ENCODE results near the gene SLC6A7.
"Not testable (repeated sequence)": the region's sequence is repeated elsewhere in the genome, so short reads cannot be mapped to it uniquely, and the experiment has no call there.

Gene SLC6A7

DNA sequence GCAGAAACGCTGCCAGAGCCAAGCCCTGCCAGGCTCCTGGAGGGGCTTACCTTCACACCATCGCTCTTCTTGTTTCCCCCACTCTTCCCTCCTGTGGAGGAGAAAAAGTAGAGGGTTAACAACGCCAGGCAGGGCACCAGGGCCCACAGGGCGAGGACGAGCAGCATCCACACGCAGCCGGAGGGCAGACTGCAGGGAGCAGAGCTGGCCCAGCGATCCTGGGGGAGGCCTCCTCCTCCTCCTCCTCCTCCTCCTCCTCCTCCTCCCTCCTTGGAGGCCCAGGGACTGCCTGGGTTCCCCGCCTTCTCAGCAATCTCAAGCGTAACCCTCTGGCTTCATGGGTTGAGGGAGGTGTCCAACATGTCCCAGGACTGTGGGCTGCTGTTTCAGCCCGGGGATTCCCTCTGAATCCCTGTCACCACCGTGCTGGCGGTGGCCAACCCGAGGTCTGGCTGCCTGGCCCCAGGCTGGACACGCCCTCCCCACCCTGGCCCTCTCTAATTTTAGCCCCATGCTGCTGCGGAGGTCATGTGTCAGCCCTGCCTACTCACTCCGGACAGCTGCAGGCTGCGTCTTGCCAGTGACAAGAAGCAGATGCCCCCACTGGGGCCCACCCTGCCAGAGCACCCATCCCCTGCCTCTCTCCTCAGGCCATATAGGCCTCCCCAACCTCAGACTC is 55.4 kb downstream of the SLC6A7 start:
- no peak for DNase-seq

DNA sequence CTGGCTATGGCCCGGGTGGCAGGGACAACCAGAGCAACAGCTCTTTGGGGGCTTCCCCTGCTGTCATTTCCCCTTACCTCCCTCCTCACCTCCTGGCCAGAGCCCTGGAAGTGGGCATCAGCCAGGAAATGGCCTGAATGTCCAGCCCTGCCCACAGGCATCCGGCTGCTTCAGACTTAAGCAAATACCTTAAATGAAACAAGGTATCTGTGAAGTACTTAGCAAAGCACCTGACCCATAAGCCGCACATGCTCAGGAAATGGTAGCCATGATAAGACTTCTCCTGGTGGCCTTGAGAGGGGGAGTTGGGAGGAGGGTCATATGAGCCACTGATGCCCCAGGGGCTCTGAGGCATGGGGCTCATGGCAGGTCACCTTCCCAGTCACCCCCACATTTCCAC is 55.9 kb downstream of the SLC6A7 start:
- no peak for DNase-seq

DNA sequence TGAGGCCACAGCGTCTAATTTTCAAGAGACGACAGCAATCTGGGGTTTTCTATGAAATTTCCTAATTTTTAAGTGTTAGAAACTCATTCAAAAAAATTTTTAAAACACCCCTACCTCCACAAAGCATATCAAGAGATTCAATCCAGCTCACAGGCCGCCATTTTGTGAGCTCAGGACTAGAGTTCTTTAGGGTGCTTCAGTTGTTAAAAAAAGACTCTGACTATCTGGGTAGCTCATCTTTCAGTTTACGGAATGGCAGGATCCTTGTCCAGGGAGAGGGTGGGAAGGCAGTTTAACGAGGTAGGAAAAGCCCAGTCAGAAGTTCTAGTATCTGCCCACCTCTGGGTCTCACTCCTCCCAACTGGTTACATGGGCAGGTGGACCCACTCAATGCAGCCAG is 56.6 kb downstream of the SLC6A7 start:
- no peak for DNase-seq

DNA sequence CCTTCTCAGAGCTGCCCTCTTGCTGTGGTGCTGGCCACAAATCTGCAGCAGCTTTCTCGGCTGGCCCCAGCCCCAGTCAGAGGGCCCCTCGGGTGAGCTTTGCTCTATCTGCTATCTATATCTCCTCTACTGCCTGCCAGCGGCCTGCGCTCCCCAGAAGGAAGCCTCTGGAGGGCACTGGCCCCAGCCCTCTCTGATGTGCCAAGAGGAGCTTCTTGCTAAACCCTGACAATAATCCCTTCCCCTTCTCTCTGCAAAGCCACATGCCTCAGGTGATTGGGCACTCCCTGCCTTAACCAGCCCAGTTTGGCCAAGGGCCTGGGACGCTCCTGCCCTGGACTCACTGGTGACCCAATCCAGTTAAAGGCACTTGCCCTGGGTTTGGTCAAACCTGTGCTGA is 57.0 kb downstream of the SLC6A7 start:
- DNase-seq, result no peak

DNA sequence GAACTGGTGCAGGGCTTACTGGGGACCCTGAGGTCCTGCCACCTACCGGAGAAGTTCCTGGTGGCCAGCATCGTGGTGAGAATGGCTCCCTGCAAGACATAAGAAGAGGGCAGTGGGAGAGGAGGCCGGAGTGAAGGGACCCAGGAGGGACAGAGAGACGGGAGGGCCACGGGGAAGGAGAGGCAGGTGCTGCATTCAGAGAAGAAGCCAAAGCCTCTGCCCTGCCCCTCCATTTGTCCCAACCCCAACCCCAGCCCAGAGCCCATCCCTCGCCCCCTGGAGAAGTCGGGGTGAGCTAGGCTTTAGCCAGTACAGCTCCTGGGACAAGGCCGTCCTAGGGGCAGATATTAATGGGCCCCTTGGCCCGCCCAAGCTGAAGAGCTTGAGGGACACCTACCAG is 57.9 kb downstream of the SLC6A7 start:
- DNase-seq, result no peak

DNA sequence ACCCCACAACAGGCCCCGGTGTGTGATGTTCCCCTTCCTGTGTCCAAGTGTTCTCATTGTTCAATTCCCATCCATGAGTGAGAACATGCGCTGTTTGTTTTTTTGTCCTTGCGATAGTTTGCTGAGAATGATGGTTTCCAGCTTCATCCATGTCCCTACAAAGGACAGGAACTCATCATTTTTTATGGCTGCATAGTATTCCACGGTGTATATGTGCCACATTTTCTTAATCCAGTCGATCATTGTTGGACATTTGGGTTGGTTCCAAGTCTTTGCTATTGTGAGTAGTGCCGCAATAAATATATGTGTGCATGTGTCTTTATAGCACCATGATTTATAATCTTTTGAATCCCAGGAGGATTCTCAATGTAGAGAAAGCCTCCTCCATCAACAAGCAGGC is 58.6 kb downstream of the SLC6A7 start:
- DNase-seq, result not testable (repeated sequence)

DNA sequence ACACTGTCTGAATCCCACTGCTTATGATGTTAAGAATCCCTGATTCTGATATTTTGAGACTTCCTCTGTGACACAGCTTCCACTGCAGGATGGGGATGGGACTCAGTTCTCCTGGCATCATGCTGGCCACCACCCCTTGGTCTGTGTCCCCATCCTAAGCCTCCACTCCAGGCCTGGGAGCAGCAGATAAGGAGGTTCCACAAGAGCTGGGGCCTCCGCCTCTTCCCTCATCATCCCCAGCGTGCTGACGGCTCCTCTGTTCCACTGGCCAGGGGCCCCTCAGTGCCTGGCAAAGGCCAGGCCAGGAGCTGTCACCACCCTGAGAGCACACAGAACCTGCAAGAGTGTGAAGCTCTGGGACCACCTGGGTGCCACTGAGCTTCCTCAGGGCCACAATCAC is 59.1 kb downstream of the SLC6A7 start:
- DNase-seq, result no peak

DNA sequence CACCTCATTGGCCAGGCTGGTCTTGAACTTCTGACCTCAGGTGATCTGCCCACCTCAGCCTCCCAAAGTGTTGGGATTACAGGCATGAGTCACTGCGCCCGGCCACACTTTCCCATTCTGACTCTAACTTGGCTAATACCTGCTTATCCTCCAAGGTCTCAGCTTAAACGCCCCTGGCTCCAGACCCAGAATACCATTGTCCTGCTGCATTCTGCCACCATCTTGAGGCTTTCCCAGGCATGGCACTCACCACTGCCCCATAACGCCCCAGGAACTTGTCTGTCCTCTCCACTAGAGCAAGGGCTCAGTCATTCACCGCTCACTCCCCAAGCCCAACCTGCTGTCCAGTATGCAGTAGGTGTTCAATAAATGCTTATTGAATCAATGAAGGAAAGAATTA is 59.9 kb downstream of the SLC6A7 start:
- DNase-seq, result no peak

DNA sequence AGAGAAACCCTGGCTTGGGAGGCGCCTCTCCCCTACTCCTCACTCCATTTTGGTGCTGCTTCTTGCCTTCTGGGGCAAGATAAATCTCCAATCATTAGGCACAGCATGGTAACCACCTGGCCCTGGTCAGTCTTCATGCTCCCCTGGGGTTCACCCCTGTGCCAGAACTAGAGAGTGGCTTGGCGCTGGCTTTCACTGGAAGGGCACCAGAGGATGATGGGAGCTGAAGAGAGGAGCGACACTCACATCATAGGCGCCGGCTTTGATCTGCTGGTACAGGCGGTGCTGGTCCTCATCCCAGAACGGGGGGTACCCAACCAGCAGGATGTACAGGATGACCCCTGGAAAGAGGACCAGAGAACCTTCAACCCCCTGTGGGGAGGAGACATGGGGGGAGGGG is 61.6 kb downstream of the SLC6A7 start:
- DNase-seq, result no peak

DNA sequence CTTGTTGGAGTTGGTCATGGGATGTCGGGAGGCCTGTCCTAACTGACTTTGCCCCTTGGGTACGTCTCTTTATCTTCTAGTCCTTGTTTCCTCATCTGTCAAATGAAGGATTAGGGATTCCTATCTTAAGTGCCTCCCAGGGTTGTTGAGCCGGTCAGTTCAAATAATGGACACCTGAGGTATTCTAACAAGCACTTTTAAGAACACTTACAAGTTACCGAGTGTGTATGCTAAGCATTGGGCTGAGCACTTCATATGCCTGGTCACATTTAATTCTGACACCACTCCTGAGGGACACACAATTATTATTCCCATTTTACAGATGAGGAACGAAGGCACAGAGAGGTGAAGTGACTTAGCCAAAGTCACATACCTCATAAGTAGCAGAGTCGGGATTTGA is 62.6 kb downstream of the SLC6A7 start:
- DNase-seq, result no peak

DNA sequence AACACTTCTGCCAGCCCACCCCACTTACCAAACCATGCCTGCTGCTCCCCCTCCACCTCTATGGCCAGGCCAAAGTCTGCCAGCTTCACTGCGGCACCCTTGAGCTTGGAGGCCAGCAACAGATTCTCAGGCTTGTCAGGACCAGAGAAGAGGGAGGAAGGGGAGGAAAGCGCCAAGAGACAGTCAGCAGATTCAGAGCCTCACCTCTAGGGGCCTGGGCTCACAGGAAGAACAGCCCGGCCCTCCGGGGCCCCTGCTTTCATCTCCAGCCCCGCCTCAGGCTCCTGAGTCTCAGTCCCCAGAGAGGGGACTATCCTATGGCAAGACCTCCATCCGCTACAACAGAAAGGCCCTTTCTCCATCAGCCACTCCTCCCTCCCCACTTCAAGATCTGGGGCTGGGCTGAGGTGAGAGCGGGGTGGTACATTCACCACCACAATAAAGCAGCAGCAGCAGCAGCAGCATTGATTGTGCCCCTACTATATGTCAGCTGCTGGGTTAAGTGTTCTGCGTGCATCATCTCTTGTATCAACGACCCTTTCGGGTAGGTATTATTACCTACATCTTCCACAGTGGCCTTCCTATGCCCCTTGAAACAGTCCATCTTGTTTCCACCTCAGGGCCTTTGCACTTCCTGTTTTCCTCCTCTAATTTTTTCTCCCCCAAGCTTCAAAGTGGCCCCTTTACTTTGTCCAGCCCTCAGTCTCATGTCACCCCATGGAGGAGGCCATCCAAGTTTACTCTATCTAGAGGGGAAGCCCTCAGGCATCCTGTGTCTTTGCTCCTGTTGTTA is 63.8 kb downstream of the SLC6A7 start:
- DNase-seq, result no peak

DNA sequence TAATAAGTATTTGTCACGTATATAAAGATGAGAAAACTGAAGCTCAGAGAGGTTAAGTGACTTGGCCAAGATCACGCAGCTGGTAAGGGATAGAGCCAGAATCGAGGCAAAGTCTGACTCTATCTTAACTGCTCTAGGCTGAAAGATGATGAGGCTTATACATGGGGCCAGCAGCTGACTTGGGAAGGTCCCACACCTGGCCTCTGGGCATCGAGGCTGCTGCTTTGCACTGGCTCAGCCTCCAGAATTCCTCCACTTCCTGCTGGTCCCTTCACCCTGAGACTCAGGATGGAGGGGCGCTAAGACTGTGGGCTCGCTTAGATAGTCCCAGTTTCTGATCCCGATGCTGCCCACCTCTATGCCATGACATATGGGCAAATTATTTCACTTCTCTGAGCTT is 64.5 kb downstream of the SLC6A7 start:
- DNase-seq, result no peak

DNA sequence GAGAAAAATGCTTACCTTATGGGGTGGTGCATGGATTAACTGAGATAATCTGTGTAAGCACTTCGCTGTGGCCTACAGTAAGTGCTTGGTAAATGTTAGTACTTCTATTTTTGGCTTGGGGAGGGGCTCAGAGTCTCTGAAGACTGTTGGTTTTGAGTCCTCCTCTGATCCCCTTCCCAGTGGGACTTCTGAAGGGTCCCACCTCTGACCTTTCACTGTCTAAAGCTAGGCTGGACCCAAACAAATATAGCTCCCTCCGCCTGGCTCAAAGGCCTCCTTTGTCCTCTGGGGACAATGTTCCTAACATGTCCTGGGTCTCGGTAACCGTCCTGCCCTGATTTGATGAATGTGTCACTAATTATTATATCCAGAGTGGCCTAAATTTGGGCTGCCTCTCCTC is 64.9 kb downstream of the SLC6A7 start:
- no peak for DNase-seq

DNA sequence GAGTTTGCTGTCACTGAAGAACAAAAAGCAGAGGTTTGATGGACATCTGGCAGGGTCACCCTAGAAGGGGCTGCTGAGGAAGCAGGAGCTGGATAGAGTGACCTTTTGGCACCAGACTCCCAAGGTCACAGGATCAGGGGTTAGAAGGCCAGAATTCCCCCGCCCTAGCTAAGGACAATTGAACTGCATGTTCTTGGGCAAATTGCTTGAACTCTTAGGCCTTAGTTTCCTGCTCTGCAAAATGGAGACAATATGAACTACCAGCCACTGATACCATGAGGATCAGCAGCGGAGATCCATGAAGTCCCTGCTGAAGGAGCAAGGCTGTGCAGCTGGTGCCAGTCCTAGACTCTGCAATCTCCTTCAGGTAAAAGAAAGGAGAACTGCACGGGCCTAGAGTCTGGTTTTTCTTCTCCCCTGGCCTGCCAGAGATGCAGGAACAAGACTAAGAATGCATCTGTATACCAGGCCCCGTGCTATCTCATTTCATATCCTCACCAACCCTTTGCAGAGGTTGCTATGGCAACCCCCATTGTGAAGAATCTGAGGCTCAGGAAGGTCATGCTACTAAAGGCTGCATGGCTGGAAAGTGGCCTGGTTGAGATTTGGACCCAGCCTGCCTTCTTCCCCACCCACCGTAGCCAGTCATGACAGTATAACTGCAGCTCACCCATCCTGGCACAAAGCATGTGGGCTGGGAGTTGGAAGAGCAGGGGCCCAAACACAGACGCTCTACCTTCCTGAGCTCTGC is 66.0 kb downstream of the SLC6A7 start:
- no peak for DNase-seq

DNA sequence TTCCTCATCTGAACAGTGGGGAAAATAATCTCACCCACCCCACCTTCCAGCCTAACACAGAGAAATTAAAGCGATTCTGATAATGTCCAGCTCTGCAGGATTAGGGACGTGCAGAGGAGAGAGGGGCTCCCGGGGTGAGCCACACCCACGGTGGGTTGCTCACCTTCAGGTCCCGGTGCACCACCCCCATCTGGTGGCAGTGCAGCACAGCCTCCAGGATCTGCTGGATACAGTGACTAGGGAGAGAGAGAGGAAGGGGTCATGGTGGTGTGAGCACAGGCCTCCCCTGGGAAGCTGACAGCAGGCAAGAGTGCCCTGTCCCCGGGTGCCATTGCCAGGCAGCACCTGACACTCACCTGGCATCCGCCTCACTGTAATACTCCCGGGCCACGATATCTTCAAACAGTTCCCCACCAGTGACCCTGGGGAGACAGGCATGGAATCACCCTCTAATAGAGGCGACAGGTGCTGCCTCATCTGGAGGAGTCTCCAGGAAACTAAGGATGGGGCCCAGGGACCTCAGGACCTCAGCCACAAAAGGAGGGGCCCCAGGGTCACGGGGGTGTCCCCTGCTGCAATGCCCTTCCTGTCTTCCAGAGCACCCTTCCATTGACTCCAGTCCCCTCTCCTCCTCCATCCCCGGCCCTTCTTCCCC is 66.7 kb downstream of the SLC6A7 start:
- no peak for DNase-seq

DNA sequence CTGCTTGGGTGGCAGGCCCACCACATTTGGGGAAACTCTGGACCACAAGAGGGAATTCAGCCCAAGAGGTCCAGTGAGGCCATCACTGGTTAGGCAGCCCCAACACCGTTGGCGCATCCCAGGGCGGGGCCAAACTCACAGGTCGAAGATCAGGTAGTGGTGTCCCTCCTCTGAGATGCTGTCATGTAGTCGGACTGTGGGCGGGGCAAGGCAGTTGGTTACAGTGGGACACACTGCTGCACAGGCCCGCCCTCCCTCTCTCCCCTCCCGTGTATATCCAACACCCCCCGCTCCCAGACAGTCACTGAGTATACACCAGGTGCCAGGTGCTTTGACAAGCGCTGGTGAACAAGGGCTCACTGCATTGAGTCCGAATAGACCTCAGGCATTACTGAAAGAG is 67.6 kb downstream of the SLC6A7 start:
- no peak for DNase-seq

DNA sequence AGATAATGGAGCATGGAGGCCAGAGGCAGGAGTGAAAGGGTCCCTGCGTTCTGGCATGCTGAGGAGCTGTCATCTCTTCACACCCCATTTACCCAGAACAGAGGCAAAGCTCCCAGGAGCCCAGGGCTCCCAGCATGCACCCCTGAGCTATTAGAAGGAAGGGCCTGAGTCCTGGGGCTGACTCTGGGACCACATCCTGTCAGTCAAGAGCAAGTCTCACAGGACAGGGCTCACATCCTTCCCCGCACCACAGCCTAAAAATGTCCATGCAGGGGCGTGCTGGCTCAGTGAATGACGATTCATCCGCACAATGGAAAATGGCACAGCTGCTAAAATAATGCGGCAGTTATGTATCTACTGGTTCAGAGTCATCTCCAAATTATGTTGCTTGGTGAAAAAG is 68.3 kb downstream of the SLC6A7 start:
- DNase-seq, result peak; percentile 52

All from fibroblast of skin of scalp (primary cell).